ENCODE measurements around the gene GRM7. TPM values are rescaled to one million over a fixed set of nuclear protein-coding genes. Genes with fewer than 3 reads are reported as not detected.

The GRM7 gene
- total RNA-seq, 1 experiment from 2014 or later = 0.28 TPM

DNA sequence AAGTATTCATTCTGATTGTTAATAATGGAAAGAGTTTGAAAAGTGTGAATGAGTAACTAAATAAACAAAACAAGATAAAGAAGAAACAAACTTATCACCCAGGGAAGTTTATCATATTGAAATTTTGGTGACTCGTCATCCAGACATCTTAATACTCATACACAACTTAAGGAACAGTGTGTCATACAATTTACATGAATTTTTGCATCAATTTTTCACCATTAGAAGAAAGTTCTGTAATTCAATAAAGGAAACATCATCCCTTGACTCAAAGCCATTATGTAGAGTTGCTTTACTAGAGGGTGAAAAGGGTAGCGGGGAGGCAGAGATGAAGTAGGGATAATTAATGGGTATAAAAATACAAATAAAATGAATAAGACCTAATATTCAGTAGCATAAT lies 536.2 kb downstream of the GRM7 start:
- H2AK5ac ChIP-seq (ENCODE audit: insufficient read length, low read length) = no peak overlapping the region
- H4K91ac ChIP-seq (ENCODE audit: insufficient read length, low read depth, low read length) = no peak overlapping the region
- no peak overlapping the region for H2AFZ ChIP-seq (ENCODE audit: low read length)

More for the DNA sequence above, 536.2 kb downstream of the GRM7 start:
- Histone ChIP-seq H3K23ac (ENCODE audit: insufficient read length, low read depth, low read length) (no peak overlapping the region), H3K56ac (ENCODE audit: insufficient read length, low read depth, low read length) (no peak overlapping the region), H2BK15ac (ENCODE audit: low read depth, low read length) (no peak overlapping the region), H3K4ac (ENCODE audit: low read depth, low read length) (no peak overlapping the region), H2BK20ac (ENCODE audit: low read depth, low read length, poor library complexity, severe bottlenecking) (no peak overlapping the region), H3K9me3 (ENCODE audit: control insufficient read depth, low read depth, low read length) (no peaks in the 10 kb centered on the region), H3K14ac (ENCODE audit: insufficient read depth, low read length) (no peak overlapping the region), H2BK120ac (ENCODE audit: low read depth, low read length, poor library complexity, severe bottlenecking) (no peak overlapping the region), H3K23me2 (ENCODE audit: insufficient read length, low read depth, low read length, poor library complexity, severe bottlenecking) (no peaks in the 10 kb centered on the region), H3K9ac (ENCODE audit: extremely low read depth, insufficient read length, low read length) (no peak overlapping the region), H3K79me1 (ENCODE audit: insufficient read depth, low read depth, low read length, poor library complexity, severe bottlenecking) (no peaks in the 10 kb centered on the region), H3K4me1 (ENCODE audit: insufficient read depth, low read length) (no peaks in the 10 kb centered on the region), H2BK5ac (ENCODE audit: insufficient read length, low read length) (no peak overlapping the region), H4K5ac (ENCODE audit: insufficient read length, low read depth, low read length) (no peak overlapping the region), H3K79me2 (ENCODE audit: insufficient read depth, low read length) (no peaks in the 10 kb centered on the region), H3K4me2 (ENCODE audit: insufficient read depth, insufficient read length, low read length) (no peak overlapping the region), H3K27me3 (ENCODE audit: insufficient read depth, low read length) (no peaks in the 10 kb centered on the region), H4K20me1 (ENCODE audit: control insufficient read depth, insufficient read depth, insufficient read length) (no peaks in the 10 kb centered on the region), H3K18ac (ENCODE audit: insufficient read length, low read depth, low read length) (no peak overlapping the region), H3T11ph (ENCODE audit: low read length) (no peak overlapping the region), H4K8ac (replicated peaks; ENCODE audit: insufficient read length, low read depth, low read length) (no peak overlapping the region), H3K27ac (ENCODE audit: insufficient read length, low read depth, low read length) (no peak overlapping the region), H2BK12ac (ENCODE audit: insufficient read length, low read depth, low read length) (no peak overlapping the region)
- Mint-ChIP-seq H3K27ac (no peak overlapping the region), H3K27me3 (ENCODE audit: low read depth) (no peaks in the 10 kb centered on the region), H3K4me1 (peaks cover 0 to 2% of the 10 kb centered on the region in 2 experiments; a peak in 1 of 4 replicates), H3K9me3 (no peaks in the 10 kb centered on the region; a peak in 1 of 5 replicates), H3K36me3 (ENCODE audit: insufficient read depth in 1 of 3, low read depth in 3 of 3) (no peaks in the 10 kb centered on the region), H3K4me3 (no peak overlapping the region)
- WGBS (ENCODE audit: extremely low coverage, insufficient read length, low lambda C conversion rate) = no CpG with 5 or more reads among the region's 2 CpGs
- no peak for DNase-seq
- TF ChIP-seq CTCF (conservative IDR thresholded peaks at IDR 0.05) = no peak
